ENCODE measurements around the gene METTL23.

Gene METTL23

GRCh38 chr17:76752006-76752405 is 25.4 kb downstream of the METTL23 start:
- no peaks in the 10 kb centered on the region for H3K79me2 ChIP-seq (ENCODE audit: insufficient read depth, low read length)
- H4K20me1 ChIP-seq (ENCODE audit: low read depth, low read length) = no peaks in the 10 kb centered on the region
- H3K27ac ChIP-seq (ENCODE audit: low read depth, low read length) = no peak overlapping the region
- H3K36me3 ChIP-seq (ENCODE audit: low read length) = no peaks in the 10 kb centered on the region; the same call in 1 of the 2 replicates
- no peaks in the 10 kb centered on the region for H3K9me2 ChIP-seq (replicated peaks; ENCODE audit: insufficient read depth, low read length)
- H3K27me3 ChIP-seq (ENCODE audit: low read length) = no peaks in the 10 kb centered on the region
- no peak overlapping the region for H3K9ac ChIP-seq (ENCODE audit: low read length)
- TF ChIP-seq, protein P1, sequence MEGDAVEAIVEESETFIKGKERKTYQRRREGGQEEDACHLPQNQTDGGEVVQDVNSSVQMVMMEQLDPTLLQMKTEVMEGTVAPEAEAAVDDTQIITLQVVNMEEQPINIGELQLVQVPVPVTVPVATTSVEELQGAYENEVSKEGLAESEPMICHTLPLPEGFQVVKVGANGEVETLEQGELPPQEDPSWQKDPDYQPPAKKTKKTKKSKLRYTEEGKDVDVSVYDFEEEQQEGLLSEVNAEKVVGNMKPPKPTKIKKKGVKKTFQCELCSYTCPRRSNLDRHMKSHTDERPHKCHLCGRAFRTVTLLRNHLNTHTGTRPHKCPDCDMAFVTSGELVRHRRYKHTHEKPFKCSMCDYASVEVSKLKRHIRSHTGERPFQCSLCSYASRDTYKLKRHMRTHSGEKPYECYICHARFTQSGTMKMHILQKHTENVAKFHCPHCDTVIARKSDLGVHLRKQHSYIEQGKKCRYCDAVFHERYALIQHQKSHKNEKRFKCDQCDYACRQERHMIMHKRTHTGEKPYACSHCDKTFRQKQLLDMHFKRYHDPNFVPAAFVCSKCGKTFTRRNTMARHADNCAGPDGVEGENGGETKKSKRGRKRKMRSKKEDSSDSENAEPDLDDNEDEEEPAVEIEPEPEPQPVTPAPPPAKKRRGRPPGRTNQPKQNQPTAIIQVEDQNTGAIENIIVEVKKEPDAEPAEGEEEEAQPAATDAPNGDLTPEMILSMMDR (IDR thresholded peaks at IDR 0.05; ENCODE audit: insufficient read depth, low read length, poor library complexity, severe bottlenecking) = no peak
- TF ChIP-seq EZH2phosphoT487 (conservative IDR thresholded peaks at IDR 0.05; ENCODE audit: low read length) = no peak
- no peaks in the 10 kb centered on the region for H3K9me3 ChIP-seq (ENCODE audit: insufficient read depth, low read length)
- H3K4me2 ChIP-seq (ENCODE audit: low read depth, low read length, poor library complexity, severe bottlenecking) = no peak overlapping the region
- no peaks in the 10 kb centered on the region for H3F3A ChIP-seq (ENCODE audit: insufficient read depth)
- no peak overlapping the region for H2AFZ ChIP-seq (ENCODE audit: low read depth, low read length, severe bottlenecking)
- no peak overlapping the region for H3K4me3 ChIP-seq (ENCODE audit: insufficient read depth, low read length, poor library complexity, severe bottlenecking)

DNA sequence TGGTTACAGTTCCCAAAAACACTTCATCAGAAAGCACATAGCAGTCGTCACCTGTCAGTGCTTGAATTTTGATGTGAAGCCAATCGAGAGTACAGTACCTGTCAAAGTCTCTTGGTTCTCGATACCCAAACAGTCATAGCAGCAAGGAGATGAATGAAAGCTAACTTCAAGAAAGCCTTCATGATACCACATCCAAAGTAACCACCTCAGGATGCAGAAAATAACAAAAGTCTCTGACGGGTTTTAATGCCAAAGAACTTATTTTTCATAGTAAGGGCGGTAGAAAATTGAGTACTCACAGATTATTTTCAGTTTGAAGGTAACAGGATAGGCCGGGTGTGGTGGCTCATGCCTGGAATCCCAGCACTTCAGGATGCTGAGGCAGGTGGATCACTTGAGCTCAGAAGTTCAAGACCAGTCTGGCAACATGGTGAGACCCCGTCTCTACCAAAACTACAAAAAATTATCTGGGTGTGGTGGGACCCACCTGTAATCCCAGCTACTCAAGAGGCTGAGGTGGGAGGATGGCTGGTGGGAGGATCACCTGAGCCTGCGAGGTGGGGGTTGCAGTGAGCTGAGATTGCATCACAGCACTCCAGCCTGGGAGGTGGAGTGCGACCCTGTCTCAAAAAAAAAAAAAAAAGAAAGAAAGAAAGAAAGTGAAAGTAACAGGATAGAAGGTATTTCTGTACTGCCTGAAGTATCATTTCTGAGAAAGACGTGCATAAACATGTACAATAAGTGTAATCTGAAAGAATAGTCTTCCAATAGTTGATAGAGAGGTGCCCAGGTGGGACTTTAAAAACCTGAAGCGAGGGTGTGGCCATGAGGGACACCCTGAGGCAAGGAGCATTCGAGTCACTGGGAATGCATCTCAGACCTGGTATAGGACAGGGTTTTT is 26.7 kb downstream of the METTL23 start:
- Histone ChIP-seq H3F3A (ENCODE audit: insufficient read depth) (no peaks in the 10 kb centered on the region), H3K9me3 (ENCODE audit: insufficient read depth, low read length) (no peaks in the 10 kb centered on the region), H2AFZ (ENCODE audit: low read depth, low read length, severe bottlenecking) (no peak overlapping the region), H3K9ac (ENCODE audit: low read length) (no peak overlapping the region), H4K20me1 (ENCODE audit: low read depth, low read length) (no peaks in the 10 kb centered on the region), H3K4me2 (ENCODE audit: low read depth, low read length, poor library complexity, severe bottlenecking) (no peak overlapping the region), H3K27ac (ENCODE audit: low read depth, low read length) (no peak overlapping the region), H3K27me3 (ENCODE audit: low read length) (no peaks in the 10 kb centered on the region), H3K79me2 (ENCODE audit: insufficient read depth, low read length) (no peaks in the 10 kb centered on the region), H3K36me3 (ENCODE audit: low read length) (no peaks in the 10 kb centered on the region; the same call in 1 of the 2 replicates), H3K9me2 (replicated peaks; ENCODE audit: insufficient read depth, low read length) (no peaks in the 10 kb centered on the region), H3K4me3 (ENCODE audit: insufficient read depth, low read length, poor library complexity, severe bottlenecking) (no peak overlapping the region)
- TF ChIP-seq EZH2phosphoT487 (conservative IDR thresholded peaks at IDR 0.05; ENCODE audit: low read length) = no peak
- TF ChIP-seq, protein P1 (IDR thresholded peaks at IDR 0.05; ENCODE audit: insufficient read depth, low read length, poor library complexity, severe bottlenecking) = no peak

- Histone ChIP-seq H3K4me3 (ENCODE audit: insufficient read depth, low read length, poor library complexity, severe bottlenecking) (no peak overlapping the region), H4K20me1 (ENCODE audit: low read depth, low read length) (no peaks in the 10 kb centered on the region)
- TF ChIP-seq, protein P1 (IDR thresholded peaks at IDR 0.05; ENCODE audit: insufficient read depth, low read length, poor library complexity, severe bottlenecking) = no peak
- no peak for TF ChIP-seq EZH2phosphoT487 (conservative IDR thresholded peaks at IDR 0.05; ENCODE audit: low read length)
Observed at GRCh38 chr17:76755285-76755684, 28.6 kb downstream of the METTL23 start.

More at GRCh38 chr17:76755285-76755684, 28.6 kb downstream of the METTL23 start:
- Histone ChIP-seq H3K79me2 (ENCODE audit: insufficient read depth, low read length) (no peaks in the 10 kb centered on the region), H3K9me3 (ENCODE audit: insufficient read depth, low read length) (no peaks in the 10 kb centered on the region), H3K27ac (ENCODE audit: low read depth, low read length) (no peak overlapping the region), H3K4me2 (ENCODE audit: low read depth, low read length, poor library complexity, severe bottlenecking) (no peak overlapping the region), H3K9ac (ENCODE audit: low read length) (no peak overlapping the region), H3K9me2 (replicated peaks; ENCODE audit: insufficient read depth, low read length) (no peaks in the 10 kb centered on the region), H3F3A (ENCODE audit: insufficient read depth) (no peaks in the 10 kb centered on the region), H2AFZ (ENCODE audit: low read depth, low read length, severe bottlenecking) (no peak overlapping the region), H3K36me3 (ENCODE audit: low read length) (no peaks in the 10 kb centered on the region; the same call in 1 of the 2 replicates), H3K27me3 (ENCODE audit: low read length) (no peaks in the 10 kb centered on the region)
